GM23248 (cell line): ENCODE measurements around the gene CPNE2. TPM values are rescaled to one million over a fixed set of nuclear protein-coding genes. Genes with fewer than 3 reads are reported as not detected.

Experiments used
- DNase-seq: peaks from one replicate; pipeline ENCODE4 v3.0.0-alpha.2; 2015
- H2AFZ ChIP-seq: fragments of 200-600 bp; sonication (generic); 2 replicates; pipeline ENCODE4 v1.6.1; 2016; ENCODE audit warnings: antibody characterized with exemption
- H3F3A ChIP-seq: fragments of 200-600 bp; sonication (generic); 2 replicates; pipeline ENCODE4 v1.6.1; 2016; ENCODE audit warnings: mild to moderate bottlenecking, antibody characterized with exemption, mixed run types; ENCODE audit not compliant: insufficient read depth
- H3K27ac ChIP-seq: fragments of 200-600 bp; sonication (generic); 2 replicates; pipeline ENCODE4 v1.5.1; 2016; ENCODE audit warnings: mild to moderate bottlenecking
- H3K27me3 ChIP-seq: fragments of 200-600 bp; sonication (generic); replicated peaks from 2 replicates; pipeline ENCODE4 v1.6.1; 2016; ENCODE audit warnings: mild to moderate bottlenecking; ENCODE audit not compliant: insufficient read depth
- H3K36me3 ChIP-seq: fragments of 200-600 bp; sonication (generic); 2 replicates; pipeline ENCODE4 v1.6.1; 2016; ENCODE audit warnings: low read depth, mild to moderate bottlenecking
- H3K4me1 ChIP-seq: fragments of 200-600 bp; sonication (generic); 2 replicates; pipeline ENCODE4 v1.6.1; 2016; ENCODE audit warnings: mild to moderate bottlenecking; ENCODE audit not compliant: insufficient read depth
- H3K4me2 ChIP-seq: fragments of 200-600 bp; sonication (generic); one replicate; pipeline ENCODE4 v1.6.1; 2016; ENCODE audit warnings: mild to moderate bottlenecking; ENCODE audit not compliant: unreplicated experiment
- H3K4me3 ChIP-seq: fragments of 200-600 bp; sonication (generic); 2 replicates; pipeline ENCODE4 v1.5.1; 2016; ENCODE audit warnings: mild to moderate bottlenecking
- H3K79me2 ChIP-seq: fragments of 200-600 bp; sonication (generic); 2 replicates; pipeline ENCODE4 v1.6.1; 2016; ENCODE audit warnings: mild to moderate bottlenecking; ENCODE audit not compliant: insufficient read depth
- H3K9ac ChIP-seq: fragments of 200-600 bp; sonication (generic); 2 replicates; pipeline ENCODE4 v1.6.1; 2016; ENCODE audit warnings: mild to moderate bottlenecking
- H3K9me2 ChIP-seq: fragments of 200-600 bp; sonication (generic); 2 replicates; pipeline ENCODE4 v1.6.1; 2016; ENCODE audit warnings: mixed run types, mild to moderate bottlenecking, moderate library complexity; ENCODE audit not compliant: insufficient read depth
- H3K9me3 ChIP-seq: fragments of 200-600 bp; sonication (generic); one replicate; pipeline ENCODE4 v1.6.1; 2017; ENCODE audit warnings: low read depth
- H4K20me1 ChIP-seq: fragments of 200-600 bp; sonication (generic); 2 replicates; pipeline ENCODE4 v1.6.0; 2016; ENCODE audit not compliant: insufficient read depth
- EZH2 ChIP-seq: fragments of 200-600 bp; sonication (generic); IDR thresholded peaks from 2 replicates; pipeline ENCODE4 v1.6.1; 2018; ENCODE audit warnings: antibody characterized with exemption, mild to moderate bottlenecking; ENCODE audit not compliant: insufficient read depth, poor library complexity, severe bottlenecking
- EZH2phosphoT487 ChIP-seq: fragments of 200-600 bp; sonication (generic); IDR thresholded peaks from 2 replicates; pipeline ENCODE4 v1.6.1; 2018; ENCODE audit warnings: antibody characterized with exemption, moderate library complexity, mild to moderate bottlenecking, low read depth; ENCODE audit not compliant: insufficient read depth
- WGBS, 2 experiments: methylation state at CpG; one replicate each; pipeline ENCODE4 v1.1.6; 2015 to 2017; ENCODE audit warnings: low lambda C conversion rate in 2 of 2, low coverage in 1 of 2; ENCODE audit errors: missing lambda C conversion rate in 2 of 2; 5-methylcytosine and 5-hydroxymethylcytosine counted together
- in situ Hi-C: fragments of 300-500 bp; cut with MboI; formaldehyde crosslinking; loops from 2 replicates; pipeline ENCODE4 v1.15.0; 2020
- polyA plus RNA-seq: library from polyadenylated mRNA; unstranded; fragments of >200 nt; fragmentation: Nextera tagmentation; extraction: Ambion mirVana; gene quantifications from 2 replicates; pipeline ENCODE4 v1.2.1, GENCODE V29; 2016
- total RNA-seq: library from RNA; depleted of rRNA; stranded (reverse); fragments of >200 nt; shearing (Covaris generic); gene quantifications from 2 replicates; pipeline ENCODE4 v1.2.3, GENCODE V29; 2014

CPNE2 gene
- total and polyA plus RNA-seq, 2 experiments from 2014 or later, result 9.0 to 13.9 TPM

DNA sequence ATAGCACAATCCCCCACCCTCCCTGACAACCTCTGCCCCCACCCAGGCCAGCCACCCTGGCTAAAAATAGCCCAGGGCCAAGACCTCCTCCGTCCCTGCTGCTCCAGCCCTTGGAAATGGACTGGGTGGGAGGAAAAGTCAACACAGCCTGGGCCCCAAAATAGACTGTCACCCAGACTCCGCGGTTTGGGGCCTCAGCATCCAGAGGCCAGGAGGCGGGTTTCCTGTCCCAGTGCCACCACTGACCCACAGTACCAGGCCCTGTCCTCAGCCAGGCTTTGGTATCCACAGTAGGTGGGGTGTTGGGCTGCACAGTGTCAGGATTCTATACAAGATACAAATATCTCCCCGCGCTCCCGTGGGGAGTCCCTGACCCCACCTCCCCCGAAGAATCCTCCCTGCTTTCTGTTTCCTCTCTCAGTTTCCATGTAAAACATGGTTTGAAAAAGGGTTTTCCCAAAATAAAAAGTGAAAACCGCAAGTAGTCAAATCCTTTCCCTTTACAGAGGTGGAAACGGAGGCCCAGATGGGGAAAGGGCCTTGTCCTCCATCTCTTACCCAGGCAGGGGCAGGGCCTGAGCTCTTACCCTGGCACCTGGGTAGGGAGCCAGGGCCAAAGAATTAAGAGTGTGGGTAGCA lies 20.1 kb downstream of the CPNE2 start:
- TF ChIP-seq EZH2phosphoT487 (no peak), EZH2 (no peak)
- H3K27me3 ChIP-seq, result no peaks in the 10 kb centered on the region
- no peak overlapping the region for H2AFZ ChIP-seq
- H3F3A ChIP-seq, result no peaks in the 10 kb centered on the region
- 89 to 91% methylated on average over 9 to 10 of the region's 10 CpGs for WGBS, 2 experiments
- no peak overlapping the region for H3K9ac ChIP-seq
- H3K27ac ChIP-seq, result no peak overlapping the region
- no peaks in the 10 kb centered on the region for H3K36me3 ChIP-seq
- no peaks in the 10 kb centered on the region for H3K4me1 ChIP-seq
- DNase-seq, result no peak
- no peaks in the 10 kb centered on the region for H3K79me2 ChIP-seq
- no peaks in the 10 kb centered on the region for H4K20me1 ChIP-seq
- no peaks in the 10 kb centered on the region for H3K9me2 ChIP-seq
- no peaks in the 10 kb centered on the region for H3K9me3 ChIP-seq
- H3K4me2 ChIP-seq, result no peak overlapping the region
- H3K4me3 ChIP-seq, result no peak overlapping the region
- in situ Hi-C loops, result no loop called here

- Histone ChIP-seq H3K27ac (no peak overlapping the region), H4K20me1 (no peaks in the 10 kb centered on the region), H3K4me2 (no peak overlapping the region), H3K79me2 (no peaks in the 10 kb centered on the region), H2AFZ (no peak overlapping the region), H3K9ac (no peak overlapping the region), H3K27me3 (no peaks in the 10 kb centered on the region), H3K36me3 (no peaks in the 10 kb centered on the region), H3K9me3 (no peaks in the 10 kb centered on the region), H3K4me3 (no peak overlapping the region), H3K9me2 (no peaks in the 10 kb centered on the region), H3K4me1 (no peaks in the 10 kb centered on the region), H3F3A (no peaks in the 10 kb centered on the region)
- TF ChIP-seq EZH2, result no peak
- TF ChIP-seq EZH2phosphoT487, result no peak
- 92% methylated on average over 14 of the region's 14 CpGs for WGBS, 2 experiments
- peak; percentile 63 for DNase-seq
- in situ Hi-C loops, result no loop called here
Measured at GRCh38 chr16:57113042-57113453, 20.7 kb downstream of the CPNE2 start.

DNA sequence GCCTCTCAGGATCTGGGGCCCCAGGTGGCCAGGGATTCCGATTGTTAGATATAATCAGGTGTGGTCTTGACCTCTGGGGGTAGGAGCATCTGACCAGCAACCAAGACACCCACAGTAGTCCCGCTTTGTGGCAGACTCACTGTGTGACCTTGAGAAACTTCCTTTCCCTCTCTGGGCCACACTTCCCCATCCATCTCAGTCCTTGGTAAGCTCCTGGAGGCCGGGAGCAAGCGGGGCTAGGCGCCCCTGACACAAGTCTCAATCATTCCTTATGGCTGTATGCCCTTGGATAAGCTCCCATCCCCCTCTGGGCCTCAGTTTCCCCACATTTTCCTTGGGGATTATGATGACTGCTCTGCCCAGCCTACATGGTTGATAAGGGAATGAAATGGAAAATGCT lies 21.3 kb downstream of the CPNE2 start:
- Histone ChIP-seq H3K4me1 (no peaks in the 10 kb centered on the region), H3K27me3 (no peaks in the 10 kb centered on the region), H3K27ac (no peak overlapping the region), H3K9ac (no peak overlapping the region), H3K79me2 (no peaks in the 10 kb centered on the region), H3K4me3 (no peak overlapping the region), H3K9me2 (no peaks in the 10 kb centered on the region), H3K9me3 (no peaks in the 10 kb centered on the region), H4K20me1 (no peaks in the 10 kb centered on the region), H2AFZ (no peak overlapping the region), H3F3A (no peaks in the 10 kb centered on the region), H3K36me3 (no peaks in the 10 kb centered on the region), H3K4me2 (no peak overlapping the region)
- DNase-seq, result no peak
- WGBS, 2 experiments, result 93 to 94% methylated on average over 5 of the region's 5 CpGs
- TF ChIP-seq EZH2, result no peak
- TF ChIP-seq EZH2phosphoT487, result no peak
- in situ Hi-C loops, result no loop called here

GRCh38 chr16:57115168-57115513 lies 22.8 kb downstream of the CPNE2 start:
- H3K27me3 ChIP-seq, result no peaks in the 10 kb centered on the region
- DNase-seq, result peak; percentile 19
- H3K4me2 ChIP-seq, result no peak overlapping the region
- H3F3A ChIP-seq, result no peaks in the 10 kb centered on the region
- no peak overlapping the region for H2AFZ ChIP-seq
- no peaks in the 10 kb centered on the region for H4K20me1 ChIP-seq
- no peaks in the 10 kb centered on the region for H3K79me2 ChIP-seq
- no peak for TF ChIP-seq EZH2
- TF ChIP-seq EZH2phosphoT487, result no peak
- H3K36me3 ChIP-seq, result no peaks in the 10 kb centered on the region
- H3K9me2 ChIP-seq, result no peaks in the 10 kb centered on the region
- 74 to 75% methylated on average over 10 of the region's 10 CpGs for WGBS, 2 experiments
- no peak overlapping the region for H3K4me3 ChIP-seq
- H3K9ac ChIP-seq, result no peak overlapping the region
- H3K9me3 ChIP-seq, result no peaks in the 10 kb centered on the region
- H3K27ac ChIP-seq, result no peak overlapping the region
- no peaks in the 10 kb centered on the region for H3K4me1 ChIP-seq
- in situ Hi-C loops, result no loop called here
